ENCODE measurements around the gene WDR76. TPM values are rescaled to one million over a fixed set of nuclear protein-coding genes. Genes with fewer than 3 reads are reported as not detected.
"Not testable (repeated sequence)": the region's sequence is repeated elsewhere in the genome, so short reads cannot be mapped to it uniquely, and the experiment has no call there.

Gene WDR76
- total RNA-seq, 2 donors from 2014 or later = 10.5 to 11.9 TPM

DNA sequence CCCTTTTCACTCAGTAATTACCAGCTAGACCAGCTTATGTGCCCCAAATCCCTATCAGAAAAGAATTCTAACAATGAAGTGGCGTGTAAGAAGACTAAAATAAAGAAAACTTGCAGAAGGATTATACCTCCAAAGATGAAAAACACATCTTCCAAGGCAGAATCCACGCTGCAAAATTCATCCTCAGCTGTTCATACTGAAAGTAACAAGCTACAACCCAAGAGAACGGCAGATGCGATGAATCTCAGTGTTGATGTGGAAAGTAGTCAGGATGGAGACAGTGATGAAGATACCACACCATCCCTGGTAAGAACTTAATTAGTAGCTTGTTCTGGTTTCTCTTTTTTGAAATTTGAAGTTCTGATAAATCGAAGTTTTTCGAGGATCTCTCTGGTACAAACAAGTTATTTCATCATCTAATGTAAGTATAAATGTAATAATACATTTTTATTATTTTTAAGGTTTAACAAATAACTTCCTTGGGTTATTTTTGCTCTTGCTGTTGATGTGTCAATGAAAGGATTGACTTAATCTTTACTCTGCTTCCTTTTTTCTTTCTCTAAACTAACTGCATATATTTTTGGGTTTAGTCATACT lies 1.4 kb downstream of the WDR76 start:
- H3K27ac Mint-ChIP-seq = peak overlapping the region; percentile 94
- H3K36me3 Mint-ChIP-seq (ENCODE audit: low read depth) = no peaks in the 10 kb centered on the region
- H3K4me3 Mint-ChIP-seq = peak overlapping the region; percentile 91
- H3K9me3 ChIP-seq (ENCODE audit: control insufficient read depth, low read length, poor library complexity, severe bottlenecking) = no peaks in the 10 kb centered on the region
- H3K27me3 Mint-ChIP-seq = no peaks in the 10 kb centered on the region
- DNase-seq = no peak
- no peak for ATAC-seq
- H3K4me1 Mint-ChIP-seq = peaks cover 43% of the 10 kb centered on the region

DNA sequence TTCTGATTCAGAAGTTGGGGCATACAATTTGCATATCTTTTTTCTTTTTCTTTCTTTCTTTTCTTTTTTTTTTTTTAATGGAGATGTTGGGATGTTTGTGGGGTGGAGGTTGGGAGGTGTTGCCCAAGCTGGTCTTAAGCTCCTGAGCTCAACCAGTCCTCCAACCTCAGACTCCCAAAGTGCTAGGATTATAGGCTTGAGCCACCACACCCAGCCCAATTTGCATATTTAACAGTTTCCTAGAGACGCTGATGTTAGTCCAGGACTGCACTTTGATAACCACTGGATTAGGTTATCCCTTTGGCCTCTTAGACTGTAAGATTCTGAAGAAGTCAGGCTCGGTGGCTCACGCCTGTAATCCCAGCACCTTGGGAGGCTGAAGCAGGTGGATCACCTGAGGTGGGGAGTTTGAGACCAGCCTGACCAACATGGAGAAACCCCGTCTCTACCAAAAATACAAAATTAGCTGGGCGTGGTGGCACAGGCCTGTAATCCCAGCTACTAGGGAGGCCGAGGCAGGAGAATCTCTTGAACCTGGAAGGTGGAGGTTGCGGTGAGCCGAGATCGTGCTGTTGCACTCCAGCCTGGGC lies 3.2 kb downstream of the WDR76 start:
- not testable (repeated sequence) for H3K4me3 Mint-ChIP-seq; DNase-seq; H3K9me3 ChIP-seq (ENCODE audit: control insufficient read depth, low read length, poor library complexity, severe bottlenecking); ATAC-seq; H3K36me3 Mint-ChIP-seq (ENCODE audit: low read depth); H3K27me3 Mint-ChIP-seq
- H3K27ac Mint-ChIP-seq = peak overlapping the region; percentile 82
- H3K4me1 Mint-ChIP-seq = peaks cover 34% of the 10 kb centered on the region

DNA sequence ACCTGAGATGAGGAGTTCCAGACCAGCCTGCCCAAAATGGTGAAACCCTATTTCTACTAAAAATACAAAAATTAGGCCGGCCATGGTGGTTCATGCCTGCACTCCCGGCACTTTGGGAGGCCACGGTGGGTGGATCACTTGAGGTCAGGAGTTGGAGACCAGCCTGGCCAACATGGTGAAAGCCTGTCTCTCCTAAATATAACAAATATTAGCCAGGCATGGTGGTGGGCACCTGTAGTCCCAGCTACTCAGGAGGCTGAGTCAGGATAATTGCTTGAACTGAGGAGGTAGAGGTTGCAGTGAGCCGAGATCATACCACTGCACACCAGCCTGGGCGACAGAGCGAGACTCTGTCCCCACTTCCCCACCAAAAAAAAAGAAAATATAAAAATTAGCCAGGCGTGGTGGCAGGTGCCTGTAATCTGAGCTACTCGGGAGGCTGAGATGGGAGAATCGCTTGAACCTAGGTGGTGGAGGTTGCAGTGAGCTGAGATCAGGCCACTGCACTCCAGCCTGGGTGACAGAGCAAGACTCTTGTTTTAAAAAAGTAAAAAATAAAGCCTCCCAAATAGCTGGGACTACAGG lies 4.0 kb downstream of the WDR76 start:
- not testable (repeated sequence) for H3K36me3 Mint-ChIP-seq (ENCODE audit: low read depth); DNase-seq; H3K4me3 Mint-ChIP-seq; ATAC-seq; H3K9me3 ChIP-seq (ENCODE audit: control insufficient read depth, low read length, poor library complexity, severe bottlenecking); H3K27me3 Mint-ChIP-seq; H3K27ac Mint-ChIP-seq
- peaks cover 34% of the 10 kb centered on the region for H3K4me1 Mint-ChIP-seq

DNA sequence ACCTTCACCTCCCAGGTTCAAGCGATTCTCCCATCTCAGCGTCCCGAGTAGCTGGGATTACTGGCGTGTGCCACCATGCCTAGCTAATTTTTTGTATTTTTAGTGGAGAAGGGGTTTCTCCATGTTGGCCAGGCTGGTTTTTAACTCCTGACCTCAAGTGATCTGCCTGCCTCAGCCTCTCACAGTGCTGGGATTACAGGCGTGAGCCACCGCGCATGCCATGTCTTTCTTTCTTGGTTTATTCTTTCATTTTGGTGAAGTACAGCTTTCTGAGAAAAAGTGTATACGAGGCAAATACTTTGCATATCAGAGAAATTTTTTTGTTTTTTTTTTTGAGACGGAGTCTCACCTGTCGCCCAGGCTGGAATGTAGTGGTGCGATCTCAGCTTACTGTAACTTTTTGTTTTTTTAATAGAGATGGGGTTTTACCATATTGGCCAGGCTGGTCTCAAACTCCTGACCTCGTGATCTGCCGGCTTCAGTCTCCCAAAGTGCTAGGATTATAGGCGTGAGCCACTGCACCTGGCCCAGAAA lies 4.8 kb downstream of the WDR76 start:
- not testable (repeated sequence) for DNase-seq; H3K36me3 Mint-ChIP-seq (ENCODE audit: low read depth); ATAC-seq; H3K27me3 Mint-ChIP-seq; H3K9me3 ChIP-seq (ENCODE audit: control insufficient read depth, low read length, poor library complexity, severe bottlenecking)
- Mint-ChIP-seq H3K27ac (peak overlapping the region; percentile 71), H3K4me1 (peaks cover 34% of the 10 kb centered on the region), H3K4me3 (peak overlapping the region; percentile 61)

DNA sequence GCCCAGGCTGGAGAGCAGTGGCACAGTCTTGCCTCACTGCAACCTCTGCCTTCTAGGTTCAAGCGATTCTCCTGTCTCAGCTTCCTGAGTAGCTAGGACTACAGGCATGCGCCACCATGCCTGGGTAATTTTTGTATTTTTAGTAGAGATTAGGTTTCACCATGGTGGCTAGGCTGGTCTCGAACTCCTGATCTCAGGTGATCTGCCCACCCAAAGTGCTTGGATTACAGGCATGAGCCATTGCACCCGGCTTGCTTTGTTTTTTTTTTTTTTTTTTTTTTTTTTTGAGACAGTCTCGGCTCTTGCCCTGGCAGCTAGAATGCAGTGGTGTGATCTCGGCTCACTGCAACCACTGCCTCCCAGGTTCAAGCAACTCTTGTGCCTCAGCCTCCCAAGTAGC lies 5.7 kb downstream of the WDR76 start:
- DNase-seq; H3K36me3 Mint-ChIP-seq (ENCODE audit: low read depth); H3K9me3 ChIP-seq (ENCODE audit: control insufficient read depth, low read length, poor library complexity, severe bottlenecking); H3K27me3 Mint-ChIP-seq; ATAC-seq: not testable (repeated sequence)
- Mint-ChIP-seq H3K4me3 (peak overlapping the region; percentile 61), H3K4me1 (peaks cover 30% of the 10 kb centered on the region), H3K27ac (peak overlapping the region; percentile 71)

DNA sequence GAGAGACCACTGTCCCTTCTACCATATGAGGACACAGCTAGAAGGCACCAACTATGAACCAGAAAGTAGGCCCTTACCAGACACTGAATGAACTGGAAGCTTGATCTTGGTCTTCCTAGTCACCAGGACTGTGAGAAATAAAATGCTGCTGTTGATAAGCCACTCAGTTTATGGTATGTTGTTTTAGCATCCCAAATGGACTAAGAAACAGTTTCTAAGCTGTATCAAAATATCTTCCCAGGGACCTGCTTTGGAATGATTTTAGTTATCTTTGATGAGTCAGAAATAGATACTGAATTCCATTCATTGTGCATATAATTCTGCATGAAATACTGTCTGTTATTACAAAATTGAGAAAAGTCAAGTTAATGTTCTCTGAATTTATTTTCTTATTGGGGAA lies 18.6 kb downstream of the WDR76 start:
- H3K4me1 Mint-ChIP-seq = no peaks in the 10 kb centered on the region
- no peaks in the 10 kb centered on the region for H3K27me3 Mint-ChIP-seq
- peak overlapping the region; percentile 30 for H3K27ac Mint-ChIP-seq
- DNase-seq = no peak
- no peaks in the 10 kb centered on the region for H3K9me3 ChIP-seq (ENCODE audit: control insufficient read depth, low read length, poor library complexity, severe bottlenecking)
- no peak for ATAC-seq
- no peak overlapping the region for H3K4me3 Mint-ChIP-seq
- peaks cover 4% of the 10 kb centered on the region for H3K36me3 Mint-ChIP-seq (ENCODE audit: low read depth)

DNA sequence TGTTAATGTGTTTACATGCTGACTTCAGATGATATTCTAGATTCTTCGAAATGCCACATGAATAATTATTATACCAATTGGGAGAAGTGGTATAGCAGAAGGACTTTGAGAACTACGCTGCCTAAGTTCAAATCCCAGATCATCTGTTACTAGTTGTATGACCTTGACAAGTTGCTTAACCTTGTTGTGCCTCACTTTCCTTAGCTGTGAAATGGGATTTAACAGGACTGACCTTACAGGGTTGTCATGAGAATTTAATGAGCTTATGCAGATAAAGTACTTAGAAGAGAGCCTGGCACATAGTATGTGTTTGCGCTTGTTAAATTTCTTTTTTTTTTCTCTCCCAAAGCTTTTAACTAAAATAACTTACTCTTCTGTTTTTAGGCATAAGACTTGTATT lies 24.4 kb downstream of the WDR76 start:
- no peaks in the 10 kb centered on the region for H3K36me3 Mint-ChIP-seq (ENCODE audit: low read depth)

DNA sequence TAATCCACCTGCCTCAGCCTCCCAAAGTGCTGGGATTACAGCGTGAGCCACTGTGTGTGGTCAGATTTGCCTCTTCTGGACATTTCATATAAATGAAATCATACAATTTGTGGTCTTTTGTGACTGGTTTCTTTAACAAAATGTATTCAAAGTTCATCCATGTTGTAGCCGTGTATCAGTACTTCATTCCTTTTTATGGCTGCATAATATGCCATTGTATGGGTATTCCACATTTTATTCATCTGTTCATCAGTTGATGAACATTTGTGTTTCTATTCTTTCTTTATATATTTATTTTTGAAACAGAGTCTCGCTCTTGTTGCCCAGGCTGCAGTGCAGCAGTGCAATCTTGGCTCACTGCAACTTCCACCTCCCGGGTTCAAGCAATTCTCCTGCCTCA lies 25.8 kb downstream of the WDR76 start:
- Mint-ChIP-seq H3K4me3 (no peak overlapping the region), H3K27ac (no peak overlapping the region), H3K27me3 (no peaks in the 10 kb centered on the region), H3K4me1 (no peaks in the 10 kb centered on the region), H3K36me3 (ENCODE audit: low read depth) (no peaks in the 10 kb centered on the region)
- ATAC-seq (no peak), DNase-seq (no peak)
- H3K9me3 ChIP-seq (ENCODE audit: control insufficient read depth, low read length, poor library complexity, severe bottlenecking) = no peaks in the 10 kb centered on the region

More for the DNA sequence above, 24.4 kb downstream of the WDR76 start:
- ATAC-seq = no peak
- H3K4me1 Mint-ChIP-seq = no peaks in the 10 kb centered on the region
- no peaks in the 10 kb centered on the region for H3K9me3 ChIP-seq (ENCODE audit: control insufficient read depth, low read length, poor library complexity, severe bottlenecking)
- no peak overlapping the region for H3K4me3 Mint-ChIP-seq
- no peak for DNase-seq
- no peaks in the 10 kb centered on the region for H3K27me3 Mint-ChIP-seq
- H3K27ac Mint-ChIP-seq = no peak overlapping the region

DNA sequence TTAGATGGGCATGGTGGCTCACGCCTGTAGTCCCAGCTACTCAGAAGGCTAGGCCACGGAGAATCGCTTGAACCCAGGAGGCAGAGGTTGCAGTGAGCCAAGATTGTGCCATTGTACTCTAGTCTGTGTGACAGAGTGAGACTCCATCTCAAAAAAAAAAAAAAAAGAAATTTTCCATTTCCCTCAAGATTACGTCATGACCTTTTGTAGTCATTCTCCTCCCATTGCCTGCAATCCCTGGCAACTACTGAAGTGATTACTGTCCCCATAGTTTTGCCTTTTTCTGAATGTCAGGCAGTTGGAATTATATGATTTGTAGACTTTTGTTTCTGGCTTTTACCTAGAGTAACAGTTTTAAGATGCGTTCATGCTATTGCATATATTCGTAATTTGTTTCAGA lies 28.0 kb downstream of the WDR76 start:
- no peaks in the 10 kb centered on the region for H3K9me3 ChIP-seq (ENCODE audit: control insufficient read depth, low read length, poor library complexity, severe bottlenecking)
- Mint-ChIP-seq H3K36me3 (ENCODE audit: low read depth) (no peaks in the 10 kb centered on the region), H3K4me3 (no peak overlapping the region), H3K27ac (no peak overlapping the region), H3K27me3 (no peaks in the 10 kb centered on the region), H3K4me1 (peaks cover 2% of the 10 kb centered on the region)
- ATAC-seq (no peak), DNase-seq (no peak)

DNA sequence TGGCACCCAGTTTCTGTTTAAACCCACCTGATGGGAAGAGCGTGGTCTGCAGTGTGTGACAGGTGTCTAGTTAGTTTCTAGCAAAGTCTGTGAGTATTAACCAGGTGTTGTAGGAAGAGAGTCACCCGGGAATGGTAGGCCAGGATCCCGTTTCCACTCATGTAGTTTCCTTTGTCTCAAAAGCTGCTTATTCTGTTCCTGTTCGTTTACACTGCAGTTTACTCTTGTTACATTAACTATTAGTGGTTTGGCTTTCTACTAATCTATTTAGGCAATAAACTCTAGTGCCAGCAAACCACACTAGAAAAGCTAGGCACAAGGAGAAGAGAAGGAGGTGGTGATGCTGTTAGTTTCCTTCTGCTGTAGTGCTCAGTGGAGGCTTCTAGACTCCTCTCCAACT lies 32.7 kb downstream of the WDR76 start:
- Mint-ChIP-seq H3K4me1 (peaks cover 2% of the 10 kb centered on the region), H3K27me3 (no peaks in the 10 kb centered on the region), H3K27ac (no peak overlapping the region), H3K36me3 (ENCODE audit: low read depth) (peaks cover 2% of the 10 kb centered on the region), H3K4me3 (no peak overlapping the region)
- ATAC-seq = no peak
- H3K9me3 ChIP-seq (ENCODE audit: control insufficient read depth, low read length, poor library complexity, severe bottlenecking) = no peaks in the 10 kb centered on the region
- no peak for DNase-seq

DNA sequence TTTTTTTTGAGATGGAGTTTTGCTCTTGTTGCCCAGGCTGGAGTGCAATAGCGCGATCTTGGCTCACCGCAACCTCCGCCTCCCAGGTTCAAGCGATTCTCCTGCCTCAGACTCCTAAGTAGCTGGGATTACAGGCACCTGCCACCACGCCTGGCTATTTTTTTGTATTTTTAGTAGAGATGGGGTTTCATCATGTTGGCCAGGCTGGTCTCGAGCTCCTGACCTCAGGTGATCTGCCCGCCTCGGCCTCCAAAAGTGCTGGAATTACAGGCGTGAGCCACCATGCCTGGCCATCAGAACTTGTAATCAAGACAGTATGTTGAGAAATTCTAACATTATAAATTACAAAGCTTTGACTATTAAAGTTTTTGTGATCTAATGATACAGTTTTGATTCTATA lies 39.8 kb downstream of the WDR76 start:
- not testable (repeated sequence) for H3K36me3 Mint-ChIP-seq (ENCODE audit: low read depth); H3K27me3 Mint-ChIP-seq; H3K27ac Mint-ChIP-seq

DNA sequence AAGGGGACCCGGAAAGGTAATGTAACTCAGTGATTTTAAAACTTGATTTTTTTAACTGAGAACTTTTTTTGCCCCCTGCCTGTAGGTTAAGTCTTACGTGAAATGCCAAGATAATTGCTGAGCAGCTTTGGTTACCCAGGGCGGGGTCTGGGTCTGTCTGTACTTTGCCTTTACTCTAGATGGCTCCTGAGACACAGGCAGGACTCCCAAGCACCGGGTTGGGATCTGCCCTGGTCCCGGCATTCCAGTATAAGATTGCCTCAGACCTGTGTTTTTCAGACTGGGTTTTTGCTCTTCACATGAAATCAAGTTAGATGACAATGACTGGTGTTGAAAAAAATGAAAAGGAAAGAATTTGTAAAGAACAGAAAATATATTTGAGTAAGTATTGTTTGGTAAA lies 40.3 kb downstream of the WDR76 start:
- Mint-ChIP-seq H3K27me3 (no peaks in the 10 kb centered on the region), H3K4me1 (peaks cover 5% of the 10 kb centered on the region), H3K36me3 (ENCODE audit: low read depth) (peaks cover 5% of the 10 kb centered on the region), H3K27ac (no peak overlapping the region), H3K4me3 (no peak overlapping the region)
- no peaks in the 10 kb centered on the region for H3K9me3 ChIP-seq (ENCODE audit: control insufficient read depth, low read length, poor library complexity, severe bottlenecking)
- no peak for ATAC-seq
- DNase-seq = no peak

More for the DNA sequence above, 39.8 kb downstream of the WDR76 start:
- not testable (repeated sequence) for ATAC-seq; H3K4me3 Mint-ChIP-seq; DNase-seq; H3K9me3 ChIP-seq (ENCODE audit: control insufficient read depth, low read length, poor library complexity, severe bottlenecking); H3K4me1 Mint-ChIP-seq

DNA sequence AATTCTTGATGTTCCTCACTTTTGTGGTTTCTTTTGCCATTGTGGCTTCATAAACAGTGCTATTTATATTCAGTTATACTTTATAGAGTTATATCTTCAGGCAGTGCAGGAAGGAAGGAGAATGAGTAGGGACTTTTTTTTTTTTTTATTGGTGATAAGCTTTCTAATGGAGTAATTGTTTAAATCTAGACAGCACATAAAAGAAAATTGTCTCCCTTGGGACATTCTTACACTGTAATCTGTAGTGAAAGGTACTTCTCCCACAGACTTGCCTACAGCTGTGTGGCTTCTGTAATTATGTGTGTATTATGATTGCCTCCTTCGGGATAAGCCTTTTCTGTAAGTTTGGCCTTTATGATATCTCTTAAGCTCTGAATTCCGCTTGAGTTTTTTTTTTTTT lies 41.6 kb downstream of the WDR76 start:
- DNase-seq (no peak), ATAC-seq (no peak)
- H3K27me3 Mint-ChIP-seq = no peaks in the 10 kb centered on the region
- peaks cover 5% of the 10 kb centered on the region for H3K36me3 Mint-ChIP-seq (ENCODE audit: low read depth)
- no peaks in the 10 kb centered on the region for H3K9me3 ChIP-seq (ENCODE audit: control insufficient read depth, low read length, poor library complexity, severe bottlenecking)
- no peak overlapping the region for H3K4me3 Mint-ChIP-seq
- peak overlapping the region; percentile 39 for H3K27ac Mint-ChIP-seq
- peaks cover 7% of the 10 kb centered on the region for H3K4me1 Mint-ChIP-seq

DNA sequence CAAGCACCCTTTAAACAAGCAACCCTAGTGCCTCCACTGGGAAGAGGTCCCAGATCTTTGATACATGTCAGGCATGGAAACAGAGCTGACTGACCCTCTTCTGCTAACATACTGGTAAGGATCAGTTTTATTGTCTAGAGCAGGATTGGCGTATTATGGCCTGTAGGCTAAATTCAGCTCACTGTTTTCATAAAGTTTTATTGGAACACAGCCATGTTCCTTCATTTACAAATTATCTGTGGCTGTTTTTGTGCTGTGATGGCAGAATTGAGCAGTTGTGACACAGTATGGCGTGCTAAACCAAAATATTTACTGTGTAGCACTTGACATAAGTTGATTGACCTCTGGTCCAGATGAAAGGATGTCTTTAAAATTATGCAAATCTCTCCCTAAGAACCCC lies 45.0 kb downstream of the WDR76 start:
- peaks cover 3% of the 10 kb centered on the region for H3K36me3 Mint-ChIP-seq (ENCODE audit: low read depth)
- no peaks in the 10 kb centered on the region for H3K27me3 Mint-ChIP-seq
- ATAC-seq (no peak), DNase-seq (no peak)
- no peak overlapping the region for H3K4me3 Mint-ChIP-seq
- no peaks in the 10 kb centered on the region for H3K9me3 ChIP-seq (ENCODE audit: control insufficient read depth, low read length, poor library complexity, severe bottlenecking)
- H3K4me1 Mint-ChIP-seq = peaks cover 7% of the 10 kb centered on the region
- no peak overlapping the region for H3K27ac Mint-ChIP-seq

Data from T-helper 17 cell (primary cell).